Transverse colon (tissue), 4 donors: ENCODE results near the gene AFF1. TPM values are rescaled to one million over a fixed set of nuclear protein-coding genes. Genes with fewer than 3 reads are reported as not detected.

Experiments used
- DNase-seq: peaks from one replicate; pipeline ENCODE4 v3.0.0-alpha.2; 2019
- H3K27ac ChIP-seq, 4 donors: fragments of 200-600 bp; sonication (generic); 2 replicates each; pipeline ENCODE4 v1.5.1; 2016 to 2018; ENCODE audit warnings: inconsistent platforms in 4 of 4
- H3K27me3 ChIP-seq: fragments of 200-600 bp; sonication (generic); 2 replicates; pipeline ENCODE4 v1.5.1; 2017; ENCODE audit warnings: inconsistent platforms
- H3K36me3 ChIP-seq, 4 donors: fragments of 200-600 bp; sonication (generic); 2 replicates each; pipeline ENCODE4 v1.5.1; 2017 to 2019; ENCODE audit warnings: inconsistent platforms in 4 of 4
- H3K4me1 ChIP-seq, 4 donors: fragments of 200-600 bp; sonication (generic); 2 replicates each; pipeline ENCODE4 v1.5.1; 2017 to 2020; ENCODE audit warnings: inconsistent platforms in 4 of 4
- H3K4me3 ChIP-seq, 4 donors: fragments of 200-600 bp; sonication (generic); 1 replicate in 1 of 4; 2 replicates in 3 of 4; pipeline versions ENCODE4 v1.5.1 to v1.6.1; 2017 to 2019; ENCODE audit warnings: inconsistent platforms in 4 of 4
- H3K9me3 ChIP-seq, 2 donors: fragments of 200-600 bp; sonication (generic); 2 replicates each; pipeline ENCODE4 v1.5.1; 2017 to 2019; ENCODE audit warnings: inconsistent platforms in 2 of 2
- EP300 ChIP-seq: sonication (generic); formaldehyde crosslinking; IDR thresholded peaks from one replicate; pipeline ENCODE4 v1.6.1; 2017; ENCODE audit warnings: antibody characterized with exemption, low read depth
- POLR2A ChIP-seq: fragments of 450-650 bp; IDR thresholded peaks from one replicate; pipeline ENCODE4 v1.6.1; 2016; ENCODE audit warnings: antibody characterized with exemption, mild to moderate bottlenecking, moderate library complexity
- POLR2AphosphoS5 ChIP-seq, 3 donors: sonication (generic); formaldehyde crosslinking; IDR thresholded peaks; one replicate each; pipeline ENCODE4 v1.6.1; 2016; ENCODE audit warnings: antibody characterized with exemption in 3 of 3
- WGBS, 2 donors: methylation state at CpG; one replicate each; pipeline ENCODE4 v1.1.5; 2018; ENCODE audit warnings: low coverage in 1 of 2; 5-methylcytosine and 5-hydroxymethylcytosine counted together
- in situ Hi-C, 4 donors: fragments of 200-750 bp; cut with MboI; loops; one replicate each; pipeline versions ENCODE4 v1.15.0 to v1.15.1; 2017; ENCODE audit warnings: low sequenced_read_pairs in 3 of 4, low pct_ligation_motif_present in 1 of 4, low pct_unique_long_range_greater_than_20kb in 1 of 4
- intact Hi-C: fragments of 100-400 bp; cut with DNase I; formaldehyde crosslinking; loops from one replicate; pipeline ENCODE4 v1.15.1; 2023; ENCODE audit warnings: low total_unique reads
- total RNA-seq, 4 donors: library from RNA; depleted of rRNA; stranded (reverse); fragments of >200 nt; gene quantifications; one replicate each; pipeline ENCODE4 v1.1.0, GENCODE V29; 2016
- TF ChIP-seq, protein P1 (sequence below), 5 experiments: fragments of 200-600 bp in 3 of 5; fragments of 450-650 bp in 2 of 5; sonication (generic) in 3 of 5; IDR thresholded peaks; 1 replicate in 2 of 5; 2 replicates in 3 of 5; pipeline ENCODE4 v1.5.1; 2016 to 2017; ENCODE audit warnings: antibody characterized with exemption in 5 of 5, inconsistent platforms in 3 of 5, mild to moderate bottlenecking in 2 of 5, moderate library complexity in 1 of 5

Gene AFF1
- total RNA-seq, 4 donors from 2014 or later: 77.1 to 151 (median 97.0) TPM

DNA sequence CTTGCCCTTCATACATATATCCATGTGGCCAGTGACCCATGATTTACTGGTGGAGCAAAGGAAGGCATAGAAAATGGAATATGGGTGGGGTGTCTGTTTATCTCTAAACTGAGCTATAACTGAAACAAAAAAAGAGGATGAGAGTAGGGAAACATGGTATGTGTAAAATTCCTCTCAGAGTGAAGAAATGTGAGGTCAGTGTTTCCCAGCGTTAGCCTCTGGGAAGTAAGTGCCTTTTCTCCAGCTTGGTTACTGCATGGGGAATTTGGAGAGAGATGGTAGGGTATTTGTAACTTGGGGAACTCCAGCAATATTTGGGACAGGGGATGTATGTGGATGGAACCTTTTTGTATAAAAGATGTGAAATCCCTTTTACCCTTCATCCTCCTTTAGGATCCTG lies 89.4 kb downstream of the AFF1 start:
- TF ChIP-seq POLR2A (no peak), EP300 (no peak), POLR2AphosphoS5 (IDR thresholded peaks at IDR 0.05) (no peak)
- TF ChIP-seq, protein P1, sequence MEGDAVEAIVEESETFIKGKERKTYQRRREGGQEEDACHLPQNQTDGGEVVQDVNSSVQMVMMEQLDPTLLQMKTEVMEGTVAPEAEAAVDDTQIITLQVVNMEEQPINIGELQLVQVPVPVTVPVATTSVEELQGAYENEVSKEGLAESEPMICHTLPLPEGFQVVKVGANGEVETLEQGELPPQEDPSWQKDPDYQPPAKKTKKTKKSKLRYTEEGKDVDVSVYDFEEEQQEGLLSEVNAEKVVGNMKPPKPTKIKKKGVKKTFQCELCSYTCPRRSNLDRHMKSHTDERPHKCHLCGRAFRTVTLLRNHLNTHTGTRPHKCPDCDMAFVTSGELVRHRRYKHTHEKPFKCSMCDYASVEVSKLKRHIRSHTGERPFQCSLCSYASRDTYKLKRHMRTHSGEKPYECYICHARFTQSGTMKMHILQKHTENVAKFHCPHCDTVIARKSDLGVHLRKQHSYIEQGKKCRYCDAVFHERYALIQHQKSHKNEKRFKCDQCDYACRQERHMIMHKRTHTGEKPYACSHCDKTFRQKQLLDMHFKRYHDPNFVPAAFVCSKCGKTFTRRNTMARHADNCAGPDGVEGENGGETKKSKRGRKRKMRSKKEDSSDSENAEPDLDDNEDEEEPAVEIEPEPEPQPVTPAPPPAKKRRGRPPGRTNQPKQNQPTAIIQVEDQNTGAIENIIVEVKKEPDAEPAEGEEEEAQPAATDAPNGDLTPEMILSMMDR (IDR thresholded peaks at IDR 0.05): no peak
- H3K9me3 ChIP-seq: no peaks in the 10 kb centered on the region
- H3K4me3 ChIP-seq: no peak overlapping the region
- DNase-seq: no peak
- no peaks in the 10 kb centered on the region for H3K36me3 ChIP-seq
- intact Hi-C loops: no loop called here
- H3K27me3 ChIP-seq: no peaks in the 10 kb centered on the region
- WGBS, 2 donors: 73 to 80% methylated on average over 1 of the region's 1 CpG
- peak overlapping the region; percentile 66 to 73 (median 72) for H3K27ac ChIP-seq
- in situ Hi-C loops: no loop called here
- H3K4me1 ChIP-seq: peaks cover 27 to 74% (median 50%) of the 10 kb centered on the region in 4 donors

DNA sequence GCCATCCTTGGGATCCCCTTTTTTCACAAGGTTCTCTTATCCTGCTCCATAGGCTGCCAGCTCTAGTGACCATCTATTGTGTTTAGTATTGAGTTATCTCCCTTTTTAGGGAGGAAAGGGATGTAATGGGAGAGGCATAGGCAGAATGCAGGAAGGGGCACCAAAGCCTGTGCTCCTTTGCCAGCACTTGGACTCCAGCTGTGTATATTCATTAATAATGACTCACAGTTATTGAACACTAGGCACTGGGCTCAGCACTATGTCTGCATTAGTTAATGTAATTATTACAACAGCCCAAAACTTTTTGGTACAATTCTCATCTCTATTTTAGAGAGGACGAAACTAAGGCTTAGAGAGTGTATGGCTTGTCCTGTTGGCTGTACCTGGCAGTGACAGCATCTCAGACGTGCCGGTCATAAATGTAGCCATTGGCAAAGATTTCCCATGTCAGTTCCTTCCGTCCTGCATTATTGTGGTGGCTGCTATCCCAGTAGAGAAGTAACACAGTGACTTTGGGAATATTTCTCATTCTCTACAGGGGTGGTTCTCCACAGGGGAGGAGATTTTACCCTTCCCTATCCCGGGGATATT lies 90.3 kb downstream of the AFF1 start:
- 45 to 50% methylated on average over 1 to 5 of the region's 5 CpGs for WGBS, 2 donors

DNA sequence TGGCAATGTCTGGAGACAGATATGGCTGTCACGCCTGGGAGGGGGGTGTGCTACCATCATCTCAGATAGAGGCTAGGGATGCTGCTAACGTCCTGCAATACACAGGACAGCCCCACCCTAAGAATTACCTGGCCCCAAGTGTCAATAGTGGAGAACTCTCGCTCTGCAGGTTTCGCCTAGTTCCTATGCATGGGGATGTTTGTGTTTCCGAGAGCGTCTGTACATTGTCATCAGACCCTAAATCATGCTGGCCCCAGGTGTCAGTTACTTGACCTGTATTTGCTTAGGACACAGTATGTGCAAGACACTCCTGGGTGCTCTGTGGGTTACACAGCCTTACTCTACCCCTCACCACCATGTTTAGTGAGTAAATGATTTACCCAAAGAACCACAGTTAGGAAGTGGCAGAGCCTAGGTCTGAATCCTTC lies 90.8 kb downstream of the AFF1 start:
- Histone ChIP-seq H3K27ac (peak overlapping the region; percentile 66 to 73 (median 72)), H3K27me3 (no peaks in the 10 kb centered on the region), H3K4me3 (no peak overlapping the region), H3K4me1 (peaks cover 41 to 83% (median 62%) of the 10 kb centered on the region in 4 donors), H3K36me3 (no peaks in the 10 kb centered on the region), H3K9me3 (no peaks in the 10 kb centered on the region)
- in situ Hi-C loops (no loop called here), intact Hi-C loops (no loop called here)
- TF ChIP-seq POLR2A (no peak), POLR2AphosphoS5 (IDR thresholded peaks at IDR 0.05) (peak in 1 of 3 donors; percentile 26)
- peak; percentile 61 for DNase-seq
- WGBS, 2 donors: 58% methylated on average over 6 of the region's 6 CpGs; no CpG with 5 or more reads in 1 of the 2 donors

More for the DNA sequence above, 90.3 kb downstream of the AFF1 start:
- Histone ChIP-seq H3K27ac (peak overlapping the region; percentile 66 to 73 (median 72)), H3K4me3 (no peak overlapping the region), H3K36me3 (no peaks in the 10 kb centered on the region), H3K9me3 (no peaks in the 10 kb centered on the region), H3K4me1 (peaks cover 36 to 78% (median 57%) of the 10 kb centered on the region in 4 donors), H3K27me3 (no peaks in the 10 kb centered on the region)
- in situ Hi-C loops (no loop called here), intact Hi-C loops (no loop called here)
- DNase-seq: no peak
- TF ChIP-seq POLR2AphosphoS5 (IDR thresholded peaks at IDR 0.05): no peak
- TF ChIP-seq, protein P1 (IDR thresholded peaks at IDR 0.05): peak in 1 of 5 experiments; percentile 8

DNA sequence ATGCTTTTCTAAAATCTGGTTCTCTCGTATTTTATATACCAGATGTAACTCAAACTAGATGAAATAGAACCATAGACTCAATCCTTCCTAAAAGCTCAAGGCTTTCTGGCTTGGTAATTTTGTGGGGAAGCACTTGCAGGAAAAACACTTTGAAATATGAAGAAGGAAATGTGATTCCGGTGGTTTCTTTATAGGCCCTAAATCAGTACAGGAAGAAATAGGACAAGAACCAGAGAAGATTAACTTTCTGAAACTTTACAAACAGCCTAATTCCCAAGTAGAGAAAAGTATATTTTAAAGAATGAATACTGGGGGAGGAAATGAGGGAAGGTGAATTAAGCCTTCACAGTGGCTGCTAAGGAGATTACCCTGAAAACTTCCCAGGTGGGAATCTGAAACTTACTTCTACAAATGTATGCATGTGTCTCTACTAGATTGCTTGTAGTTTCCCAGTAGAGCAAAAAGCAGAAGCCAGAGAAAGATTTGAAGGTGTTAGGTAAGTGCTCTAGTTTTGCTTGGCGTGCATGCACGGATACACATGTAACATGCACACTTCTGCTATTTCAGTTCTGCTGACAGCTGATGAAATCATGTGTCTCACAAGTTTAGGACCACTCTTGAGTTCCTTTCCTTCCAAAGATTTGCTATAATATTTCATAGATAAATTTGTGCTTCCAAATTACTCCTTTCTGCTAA lies 92.1 kb downstream of the AFF1 start:
- no peaks in the 10 kb centered on the region for H3K36me3 ChIP-seq
- no peaks in the 10 kb centered on the region for H3K9me3 ChIP-seq
- no peak overlapping the region for H3K4me3 ChIP-seq
- in situ Hi-C loops (no loop called here), intact Hi-C loops (no loop called here)
- no peaks in the 10 kb centered on the region for H3K27me3 ChIP-seq
- peaks cover 52 to 91% (median 75%) of the 10 kb centered on the region in 4 donors for H3K4me1 ChIP-seq
- WGBS, 2 donors: 42 to 56% methylated on average over 4 of the region's 4 CpGs
- H3K27ac ChIP-seq: peak overlapping the region; percentile 66 to 73 (median 72)
- DNase-seq: no peak
- TF ChIP-seq, protein P1 (IDR thresholded peaks at IDR 0.05): no peak
- no peak for TF ChIP-seq EP300
- no peak for TF ChIP-seq POLR2A
- TF ChIP-seq POLR2AphosphoS5 (IDR thresholded peaks at IDR 0.05): no peak
